HG03354 (cell line): ENCODE measurements around the gene NEK4.
"Not testable (repeated sequence)": the region's sequence is repeated elsewhere in the genome, so short reads cannot be mapped to it uniquely, and the experiment has no call there.

Source experiments
- ATAC-seq: cut with Tn5 transposase; IDR thresholded peaks from one replicate; pipeline ENCODE4 v1.9.1; 2021; ENCODE audit warnings: mild to moderate bottlenecking; ENCODE audit not compliant: unreplicated experiment, poor library complexity, severe bottlenecking

NEK4 gene

DNA sequence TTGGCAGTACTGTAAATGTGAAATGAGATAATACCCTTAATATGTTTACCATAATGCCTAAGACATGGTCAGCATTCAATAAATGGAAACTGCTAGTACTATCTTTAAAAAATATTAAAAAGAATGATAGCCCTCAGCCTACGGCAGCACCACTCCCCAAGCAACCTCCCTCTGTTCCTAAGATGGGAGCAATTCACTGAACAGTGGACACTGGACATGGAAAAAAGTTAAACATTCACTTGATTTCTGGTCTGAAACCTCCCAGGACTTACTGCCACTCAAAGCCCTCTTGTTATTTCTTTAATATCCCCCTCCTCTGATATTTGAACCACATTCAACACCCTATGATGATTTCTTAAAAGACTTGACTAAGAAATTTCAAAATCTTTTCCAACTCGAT, 27.0 kb downstream of the NEK4 start:
- no peak for ATAC-seq

DNA sequence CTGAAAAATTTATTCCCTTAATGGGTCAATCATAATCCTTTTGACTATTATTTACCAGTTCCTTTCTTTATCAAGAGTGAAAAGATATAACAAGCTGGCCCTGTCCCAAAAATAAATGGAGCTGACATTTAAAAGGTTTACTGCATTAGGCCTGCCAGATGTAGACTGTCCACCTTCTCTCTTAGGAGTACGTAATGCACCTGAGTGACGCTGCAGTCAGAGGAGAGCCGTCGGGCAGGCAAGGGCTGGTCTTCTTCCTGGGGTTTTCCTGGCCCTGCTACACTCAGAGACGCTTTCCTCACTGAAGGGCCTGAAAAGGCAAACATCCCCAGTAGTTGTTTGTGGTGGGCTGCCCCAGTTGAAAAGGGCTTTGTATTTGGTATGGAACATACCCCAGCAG, 27.6 kb downstream of the NEK4 start:
- ATAC-seq = no peak

DNA sequence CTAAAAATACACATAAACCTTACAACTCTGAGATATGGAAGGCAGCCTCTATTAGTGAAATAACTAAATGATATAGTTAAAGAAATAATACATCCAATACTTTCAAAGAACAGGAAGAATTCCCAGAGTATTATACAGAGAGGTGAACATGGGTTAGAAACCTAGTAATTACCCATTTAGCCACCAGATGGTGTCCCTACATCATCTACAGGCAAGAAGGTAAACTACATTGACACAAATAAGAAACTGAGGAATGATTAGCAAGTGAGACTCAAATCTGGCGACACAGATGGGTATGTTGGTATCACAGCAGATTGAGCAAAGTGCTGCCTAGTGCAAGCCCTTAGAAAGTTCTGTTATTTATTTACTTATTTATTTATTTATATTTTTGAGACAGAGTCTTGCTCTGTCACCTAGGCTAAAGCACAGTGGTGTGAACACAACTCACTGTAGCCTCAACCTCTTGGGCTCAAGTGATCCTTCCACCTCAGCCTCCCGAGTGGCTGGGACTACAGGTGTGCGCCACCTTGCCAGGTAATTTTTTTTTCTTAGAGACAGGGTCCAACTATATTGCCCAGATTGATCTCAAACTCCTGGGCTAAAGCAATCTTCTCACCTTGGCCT, 28.2 kb downstream of the NEK4 start:
- no peak for ATAC-seq

DNA sequence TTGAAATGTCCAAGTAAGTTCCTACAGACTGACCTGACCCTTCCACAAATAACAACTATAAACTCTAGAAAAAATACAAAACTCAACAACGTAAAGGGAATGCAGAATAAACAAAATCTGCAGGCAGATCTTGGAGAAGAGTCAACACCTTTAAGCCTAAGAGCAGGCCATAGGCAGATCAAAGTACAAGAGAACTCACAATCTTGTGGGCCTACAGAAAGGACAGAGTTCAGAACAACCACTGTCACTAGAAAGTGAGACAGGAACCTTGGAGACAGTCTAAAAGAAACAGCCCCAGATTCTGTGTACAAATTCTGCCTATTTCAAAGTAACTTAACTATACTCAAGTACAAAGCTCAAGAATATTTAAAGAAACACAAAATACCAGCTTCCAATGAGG, 31.0 kb downstream of the NEK4 start:
- no peak for ATAC-seq

- no peak for ATAC-seq
Measured at GRCh38 chr3:52733256-52733891, 37.4 kb downstream of the NEK4 start.

- no peak for ATAC-seq
Measured at GRCh38 chr3:52731590-52731989, 39.1 kb downstream of the NEK4 start.

DNA sequence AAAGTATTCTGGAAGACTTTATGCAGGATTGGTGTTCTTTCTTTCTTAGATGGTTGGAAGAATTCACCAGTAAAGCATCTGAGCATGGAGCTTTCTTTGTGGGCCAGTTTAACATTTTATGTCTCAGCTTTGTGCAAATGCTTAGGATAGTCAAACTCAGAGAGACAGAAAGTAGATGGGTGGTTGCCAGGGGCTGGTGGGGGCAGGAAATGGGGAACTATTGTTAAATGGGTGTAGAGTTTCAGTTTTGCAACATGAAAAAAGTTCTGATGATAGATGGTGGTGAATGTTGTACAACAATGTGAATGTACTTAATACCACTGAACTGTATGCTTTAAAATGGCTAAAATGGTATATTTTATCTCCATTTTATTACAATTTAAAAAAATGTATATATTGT, 40.1 kb downstream of the NEK4 start:
- ATAC-seq = no peak

GRCh38 chr3:52728753-52729152, 42.0 kb downstream of the NEK4 start:
- not testable (repeated sequence) for ATAC-seq

GRCh38 chr3:52724511-52724910, 46.2 kb downstream of the NEK4 start:
- ATAC-seq = no peak

DNA sequence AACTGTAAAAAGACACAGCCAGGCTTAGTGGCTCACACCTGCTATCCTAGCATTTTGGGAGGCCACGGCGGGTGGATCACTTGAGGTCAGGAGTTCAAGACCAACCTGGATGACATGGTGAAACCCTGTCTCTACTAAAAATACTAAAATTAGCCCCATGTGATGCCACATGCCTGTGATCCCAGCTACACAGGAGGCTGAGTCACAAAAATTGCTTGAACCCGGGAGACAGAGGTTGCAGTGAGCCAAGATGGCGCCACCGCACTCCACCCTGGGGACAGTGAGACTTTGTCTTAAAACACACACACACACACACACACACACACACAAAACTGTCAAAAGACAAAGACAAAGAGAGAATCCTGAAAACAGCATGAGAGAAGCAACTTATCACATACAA, 46.8 kb downstream of the NEK4 start:
- ATAC-seq = no peak

DNA sequence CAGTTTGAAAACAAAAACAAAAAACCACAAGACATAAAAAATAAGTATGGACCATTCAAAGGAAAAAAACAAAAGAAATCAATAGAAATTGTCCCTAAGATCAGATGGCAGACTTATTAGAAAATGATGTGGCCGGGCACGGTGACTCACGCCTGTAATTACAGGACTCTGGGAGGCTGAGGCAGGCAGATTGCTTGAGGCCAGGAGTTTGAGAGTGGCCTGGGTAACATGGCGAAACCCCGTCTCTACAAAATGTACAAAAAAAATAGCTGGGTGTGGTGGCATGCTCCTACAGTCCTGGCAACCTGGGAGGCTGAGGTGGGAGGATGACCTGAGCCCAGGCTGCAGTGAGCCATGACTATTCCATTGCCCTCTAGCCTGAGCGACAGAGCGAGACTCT, 48.2 kb downstream of the NEK4 start:
- ATAC-seq = no peak

GRCh38 chr3:52721730-52722008, 49.1 kb downstream of the NEK4 start:
- ATAC-seq = no peak

DNA sequence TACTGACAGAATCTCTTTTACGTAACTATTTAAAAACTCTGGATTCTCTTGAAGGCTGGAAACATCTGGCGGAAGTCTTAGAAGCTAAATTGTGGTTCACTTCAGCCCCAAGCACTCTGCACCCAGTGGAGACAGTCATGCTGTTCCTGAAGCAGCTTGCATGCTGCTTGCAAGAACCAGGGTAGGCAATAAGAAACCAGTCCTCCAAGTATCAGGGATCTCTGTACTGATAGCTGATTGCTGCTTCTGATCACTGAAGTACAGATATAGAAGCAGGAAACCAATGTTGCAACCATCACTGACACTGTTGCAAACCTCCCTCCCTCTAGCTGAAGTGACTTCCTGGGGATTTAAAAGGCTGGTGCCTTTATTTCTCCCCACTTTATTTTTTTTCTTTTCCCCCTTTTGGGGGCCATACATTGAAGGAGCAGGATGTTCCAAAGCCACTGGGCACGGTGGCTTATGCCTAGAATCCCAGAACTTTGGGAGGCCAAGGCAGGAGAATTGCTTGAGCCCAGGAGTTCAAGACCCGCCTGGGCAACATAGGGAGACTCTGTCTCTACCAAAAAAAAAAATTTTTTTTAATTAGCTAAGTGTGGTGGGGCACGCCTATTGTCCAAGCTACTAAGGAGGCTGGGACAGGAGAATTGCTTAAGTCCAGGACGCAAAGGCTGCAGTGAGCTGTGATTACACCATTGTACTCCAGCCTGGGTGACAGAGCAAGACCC, 49.6 kb downstream of the NEK4 start:
- ATAC-seq = peak; percentile 63

DNA sequence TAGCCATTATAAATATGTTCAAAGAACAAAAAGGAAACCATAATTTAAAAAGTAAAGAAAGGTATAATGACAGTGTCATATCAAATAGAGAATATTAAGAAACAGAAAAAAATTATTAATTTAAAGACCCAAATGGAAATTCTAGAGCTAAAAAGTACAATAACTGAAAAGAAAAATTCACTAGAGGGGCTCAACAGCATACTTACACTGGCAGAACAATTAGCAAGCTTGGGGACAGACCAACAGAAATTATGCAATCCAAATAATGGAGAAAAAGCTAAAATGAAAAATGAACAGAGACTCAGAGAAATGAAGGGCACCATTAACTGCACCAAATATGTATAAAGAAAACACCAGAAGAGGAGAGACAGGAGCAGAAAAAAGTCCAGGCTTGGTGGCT, 51.1 kb downstream of the NEK4 start:
- ATAC-seq = no peak

- ATAC-seq = no peak
Measured at GRCh38 chr3:52715714-52716305, 54.9 kb downstream of the NEK4 start.

- no peak for ATAC-seq
Measured at GRCh38 chr3:52714335-52715302, 56.1 kb downstream of the NEK4 start.

DNA sequence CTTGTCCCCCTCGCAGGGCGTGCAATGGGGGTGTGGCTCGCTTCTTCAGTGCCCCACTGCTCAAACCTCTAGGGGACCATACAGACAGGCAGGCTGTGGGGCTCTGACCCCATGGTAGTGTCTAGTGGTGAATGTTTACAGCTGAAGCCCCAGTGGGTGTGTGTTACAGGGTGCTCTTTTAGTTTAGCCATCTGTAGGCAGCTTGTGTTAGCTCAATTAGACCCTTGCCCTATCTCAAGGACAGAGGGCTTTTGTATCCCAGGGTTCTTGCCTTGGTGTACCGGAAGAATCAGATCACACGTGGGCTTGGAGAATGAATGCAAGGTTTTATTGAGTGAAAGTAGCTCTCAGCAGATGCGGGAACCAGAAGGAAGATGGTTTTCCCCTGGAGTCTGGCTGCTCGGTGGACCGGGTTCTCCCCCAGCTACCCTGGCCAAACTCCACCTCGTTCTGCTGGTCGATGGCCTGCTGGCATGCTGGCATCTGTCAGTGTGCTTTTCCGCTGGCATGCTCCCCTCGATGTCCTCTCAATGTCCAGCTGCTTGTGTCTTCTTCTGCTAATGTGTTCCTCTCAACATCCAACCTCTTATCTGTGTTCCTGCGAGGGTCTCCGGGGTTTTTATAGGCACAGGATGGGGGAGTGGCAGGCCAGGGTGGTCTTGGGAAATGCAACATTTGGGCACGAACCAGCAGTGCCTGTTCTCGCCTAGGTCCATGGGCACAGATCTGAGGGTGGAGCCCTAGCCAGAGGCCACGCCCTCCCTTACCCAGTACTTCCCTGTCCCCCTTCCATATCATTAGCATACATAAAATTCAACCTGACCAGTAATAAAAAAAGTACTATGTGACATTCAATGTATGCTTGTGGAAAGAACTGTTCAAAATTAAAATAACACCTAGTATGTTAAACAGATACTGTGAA, 58.2 kb downstream of the NEK4 start:
- no peak for ATAC-seq

DNA sequence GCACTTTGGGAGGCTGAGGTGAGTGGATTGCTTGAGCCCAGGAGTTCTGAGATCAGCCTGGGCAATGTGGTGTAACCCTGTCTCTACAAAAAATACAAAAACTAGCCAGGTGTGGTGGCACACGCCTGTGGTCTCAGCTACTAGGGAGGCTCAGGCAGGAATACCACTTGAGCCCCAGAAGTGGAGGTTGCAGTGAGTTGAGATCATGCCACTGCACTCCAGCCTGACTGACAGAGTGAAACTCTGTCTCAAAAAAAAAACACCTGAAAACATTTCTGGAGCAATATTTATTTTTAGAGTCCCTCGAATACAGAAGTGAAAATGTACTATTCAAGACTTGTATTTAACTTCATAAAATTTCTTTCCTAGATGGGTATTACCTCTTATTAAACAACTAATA, 60.2 kb downstream of the NEK4 start:
- no peak for ATAC-seq

DNA sequence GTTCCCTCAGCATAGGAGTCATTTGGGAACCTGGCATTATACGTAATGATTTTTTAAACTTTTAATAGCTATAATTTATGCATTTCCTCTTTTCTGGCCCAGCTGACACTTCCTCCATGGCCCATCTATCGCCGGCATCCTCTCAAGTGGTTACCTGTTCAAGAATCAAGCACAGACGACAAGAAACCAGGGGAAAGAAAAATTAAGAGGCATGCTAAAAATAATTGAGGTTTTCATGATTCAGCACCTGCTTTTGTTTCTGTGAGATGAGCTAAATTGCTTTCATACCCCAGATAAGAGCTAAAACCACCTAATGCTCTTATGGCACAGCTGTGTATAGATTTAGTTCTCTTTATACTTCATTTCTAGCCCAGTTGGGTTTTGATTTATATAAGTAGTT, 63.2 kb downstream of the NEK4 start:
- ATAC-seq = no peak
